Adrenal gland (tissue), 12 donors: ENCODE measurements around the gene FGGY. TPM values are rescaled to one million over a fixed set of nuclear protein-coding genes. Genes with fewer than 3 reads are reported as not detected.
A peak's percentile ranks its signal among the peaks of the same experiment; 100 is the strongest.

Source experiments
- DNase-seq, 7 donors: peaks; one replicate each; pipeline ENCODE4 v3.0.0-alpha.2; 2019 to 2020
- H3K27ac ChIP-seq, 5 donors: fragments of 200-600 bp; sonication (generic) in 4 of 5; 1 replicate in 3 of 5; 2 replicates in 2 of 5; pipeline versions ENCODE4 v1.5.1 to v1.8.0; 2016 to 2020; ENCODE audit warnings: mild to moderate bottlenecking in 1 of 5
- H3K27me3 ChIP-seq: fragments of 200-600 bp; 2 replicates; pipeline ENCODE4 v1.8.0; 2021
- H3K36me3 ChIP-seq, 2 donors: fragments of 200-600 bp; replicated peaks in 1 of 2; 1 replicate in 1 of 2; 2 replicates in 1 of 2; pipeline versions ENCODE4 v1.5.1 to v1.8.0; 2018 to 2022
- H3K4me1 ChIP-seq, 2 donors: fragments of 200-600 bp; replicated peaks in 1 of 2; 1 replicate in 1 of 2; 2 replicates in 1 of 2; pipeline versions ENCODE4 v1.5.1 to v1.8.0; 2018 to 2021
- H3K4me3 ChIP-seq, 4 donors: fragments of 200-600 bp; sonication (generic) in 3 of 4; one replicate each; pipeline ENCODE4 v1.5.1; 2016 to 2018
- H3K9me3 ChIP-seq, 3 donors: fragments of 200-600 bp; sonication (generic) in 1 of 3; replicated peaks in 1 of 3; 1 replicate in 2 of 3; 2 replicates in 1 of 3; pipeline versions ENCODE4 v1.5.1 to v1.8.0; 2016 to 2021
- POLR2A ChIP-seq, 2 donors: fragments of 450-650 bp; IDR thresholded peaks; one replicate each; pipeline ENCODE4 v1.6.1; 2017; ENCODE audit warnings: antibody characterized with exemption in 2 of 2, mild to moderate bottlenecking in 2 of 2, moderate library complexity in 1 of 2
- WGBS, 4 donors: extraction: QIAGEN DNeasy Blood & Tissue Kit in 2 of 4; methylation state at CpG; one replicate each; pipeline versions ENCODE4 v1.1.5 to v1.1.7; 2013 to 2017; 5-methylcytosine and 5-hydroxymethylcytosine counted together
- intact Hi-C, 2 donors: fragments of 100-400 bp; cut with DNase I; formaldehyde crosslinking; loops; one replicate each; pipeline versions ENCODE4 v1.14.1 to v1.15.0; 2022 to 2023
- polyA plus RNA-seq, 3 donors: library from polyadenylated mRNA; stranded (reverse); fragments of 200-250 nt in 2 of 3; fragments of 350-450 nt in 1 of 3; fragmentation: Illumina TruSeq in 1 of 3; extraction: RNeasy Lipid Tissue Mini Kit (QIAGEN cat#74804) in 1 of 3; gene quantifications; one replicate each; pipeline ENCODE4 v1.2.3, GENCODE V29; 2013 to 2014
- total RNA-seq, 9 donors: library from RNA; depleted of rRNA in 4 of 9; stranded (reverse); fragments of >200 nt in 4 of 9; fragments of 120-200 nt in 1 of 9; fragmentation: NEBNext Ultra II Directional in 1 of 9; extraction: Animal tissue kit (Norgen Biotek cat#: 25700) in 1 of 9; gene quantifications; one replicate each; pipeline versions ENCODE4 v1.1.0 to v1.2.4, GENCODE V29; 2013 to 2023
- TF ChIP-seq, protein P1 (sequence below), 6 experiments: fragments of 450-650 bp in 4 of 6; fragments of 200-600 bp in 2 of 6; sonication (generic) in 1 of 6; IDR thresholded peaks; 1 replicate in 5 of 6; 2 replicates in 1 of 6; pipeline versions ENCODE4 v1.5.1 to v1.8.0; 2016 to 2021; ENCODE audit warnings: antibody characterized with exemption in 6 of 6, mild to moderate bottlenecking in 2 of 6, moderate library complexity in 1 of 6
- donor health status: healthy with polysubstance abuse.
- donor health status: Bipolar disorder and iron deficiency.
- donor health status: DM: yes; HTN: yes; CAD: no.
- donor health status: DM: no; HTN: no; CAD: no.
- donor health status: DM: no; HTN: no; CAD: no.
- donor health status: DM: yes; HTN: yes; CAD: no.

FGGY gene
- total and polyA plus RNA-seq, 12 donors, result 7.4 to 75.5 (median 35.0) TPM

DNA sequence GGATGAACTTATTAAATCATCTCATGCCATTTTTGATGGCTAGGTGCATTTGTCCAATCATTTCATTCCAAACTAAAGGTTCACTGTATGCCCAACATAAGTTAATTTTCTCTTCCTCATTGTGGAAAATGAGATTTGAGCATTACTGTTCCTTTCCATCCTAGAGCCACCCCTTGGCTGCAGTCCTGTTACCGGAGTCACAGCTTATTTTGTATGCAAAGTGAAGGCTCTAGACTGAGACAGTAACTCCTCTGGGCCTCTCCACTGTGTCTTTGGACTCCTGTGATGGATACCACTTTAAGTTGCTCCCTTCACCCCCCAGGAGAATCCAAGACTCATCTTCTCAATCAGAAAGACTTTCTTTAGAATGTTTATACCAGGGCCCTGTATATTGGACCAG is 59.7 kb downstream of the FGGY start:
- no peak overlapping the region for H3K4me3 ChIP-seq
- no peaks in the 10 kb centered on the region for H3K9me3 ChIP-seq
- 83 to 96% (median 93%) methylated on average over 1 of the region's 1 CpG for WGBS, 4 donors
- peaks cover 12 to 33% of the 10 kb centered on the region in 2 donors for H3K4me1 ChIP-seq
- H3K27ac ChIP-seq, result no peak overlapping the region
- intact Hi-C loops, result no loop called here
- TF ChIP-seq POLR2A (IDR thresholded peaks at IDR 0.05), result no peak
- TF ChIP-seq, protein P1, sequence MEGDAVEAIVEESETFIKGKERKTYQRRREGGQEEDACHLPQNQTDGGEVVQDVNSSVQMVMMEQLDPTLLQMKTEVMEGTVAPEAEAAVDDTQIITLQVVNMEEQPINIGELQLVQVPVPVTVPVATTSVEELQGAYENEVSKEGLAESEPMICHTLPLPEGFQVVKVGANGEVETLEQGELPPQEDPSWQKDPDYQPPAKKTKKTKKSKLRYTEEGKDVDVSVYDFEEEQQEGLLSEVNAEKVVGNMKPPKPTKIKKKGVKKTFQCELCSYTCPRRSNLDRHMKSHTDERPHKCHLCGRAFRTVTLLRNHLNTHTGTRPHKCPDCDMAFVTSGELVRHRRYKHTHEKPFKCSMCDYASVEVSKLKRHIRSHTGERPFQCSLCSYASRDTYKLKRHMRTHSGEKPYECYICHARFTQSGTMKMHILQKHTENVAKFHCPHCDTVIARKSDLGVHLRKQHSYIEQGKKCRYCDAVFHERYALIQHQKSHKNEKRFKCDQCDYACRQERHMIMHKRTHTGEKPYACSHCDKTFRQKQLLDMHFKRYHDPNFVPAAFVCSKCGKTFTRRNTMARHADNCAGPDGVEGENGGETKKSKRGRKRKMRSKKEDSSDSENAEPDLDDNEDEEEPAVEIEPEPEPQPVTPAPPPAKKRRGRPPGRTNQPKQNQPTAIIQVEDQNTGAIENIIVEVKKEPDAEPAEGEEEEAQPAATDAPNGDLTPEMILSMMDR (IDR thresholded peaks at IDR 0.05), result no peak
- H3K36me3 ChIP-seq, result no peaks in the 10 kb centered on the region
- DNase-seq, result no peak
- no peaks in the 10 kb centered on the region for H3K27me3 ChIP-seq

DNA sequence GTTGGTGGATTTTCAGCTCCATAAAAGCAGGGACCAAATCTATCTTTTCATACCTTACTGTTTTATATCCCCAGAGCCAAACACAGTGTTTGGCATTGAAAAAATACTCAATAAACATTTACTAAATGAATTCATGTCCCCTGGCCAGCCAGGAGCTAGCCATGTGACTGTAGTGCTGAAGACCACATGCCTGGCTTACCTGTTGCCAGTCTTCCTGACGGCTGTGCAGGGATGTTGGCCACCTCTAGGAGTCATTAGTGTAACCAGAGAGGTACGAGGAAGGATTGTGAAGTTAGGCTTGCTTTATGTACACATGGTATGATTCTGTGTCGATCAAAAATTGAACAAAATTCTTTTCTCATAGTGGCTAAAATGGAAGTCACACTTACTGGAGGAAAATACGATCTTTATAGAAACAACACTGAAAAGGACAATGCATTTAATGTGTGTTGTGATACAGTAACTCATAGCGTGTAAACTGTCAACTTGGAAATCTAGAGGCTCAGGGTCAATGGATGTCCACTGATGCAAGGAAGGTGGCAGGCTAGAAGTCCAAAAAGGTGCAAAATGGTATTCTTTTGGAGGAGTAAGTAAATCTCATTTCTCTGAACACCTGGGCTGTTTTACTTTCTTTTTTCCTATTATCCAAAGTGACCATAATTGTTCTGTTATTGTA is 60.9 kb downstream of the FGGY start:
- Histone ChIP-seq H3K36me3 (no peaks in the 10 kb centered on the region), H3K4me3 (no peak overlapping the region), H3K27me3 (no peaks in the 10 kb centered on the region), H3K9me3 (no peaks in the 10 kb centered on the region), H3K4me1 (peaks cover 12 to 29% of the 10 kb centered on the region in 2 donors), H3K27ac (no peak overlapping the region)
- intact Hi-C loops, result no loop called here
- TF ChIP-seq, protein P1 (IDR thresholded peaks at IDR 0.05), result no peak
- no peak for TF ChIP-seq POLR2A (IDR thresholded peaks at IDR 0.05)
- 95 to 98% (median 96%) methylated on average over 5 of the region's 5 CpGs for WGBS, 4 donors
- DNase-seq, result no peak

DNA sequence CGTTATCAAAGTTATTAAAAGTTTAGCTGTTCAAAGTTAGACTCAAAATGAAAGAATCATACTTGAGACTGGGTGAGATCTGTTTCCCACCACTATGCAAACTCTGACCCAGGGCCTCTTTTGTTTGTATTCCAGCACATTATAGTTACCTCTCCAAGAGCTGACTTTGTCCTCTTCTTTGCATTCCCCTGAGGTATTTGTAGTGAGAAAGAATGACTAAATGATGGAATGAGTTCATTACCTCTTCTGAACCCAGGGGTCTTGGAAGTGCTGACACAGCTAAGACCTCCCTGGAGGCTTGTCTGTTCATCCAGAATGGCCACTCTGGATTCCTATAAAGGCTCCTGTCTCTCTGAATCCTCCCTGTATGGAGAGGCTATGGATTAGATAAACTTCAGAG is 62.4 kb downstream of the FGGY start:
- Histone ChIP-seq H3K36me3 (no peaks in the 10 kb centered on the region), H3K4me1 (peaks cover 9 to 26% of the 10 kb centered on the region in 2 donors), H3K27me3 (no peaks in the 10 kb centered on the region), H3K4me3 (no peak overlapping the region), H3K9me3 (no peaks in the 10 kb centered on the region), H3K27ac (no peak overlapping the region)
- TF ChIP-seq, protein P1 (IDR thresholded peaks at IDR 0.05), result no peak
- no peak for TF ChIP-seq POLR2A (IDR thresholded peaks at IDR 0.05)
- no peak for DNase-seq
- WGBS, 4 donors, result 84 to 94% (median 88%) methylated on average over 1 of the region's 1 CpG
- intact Hi-C loops, result no loop called here

DNA sequence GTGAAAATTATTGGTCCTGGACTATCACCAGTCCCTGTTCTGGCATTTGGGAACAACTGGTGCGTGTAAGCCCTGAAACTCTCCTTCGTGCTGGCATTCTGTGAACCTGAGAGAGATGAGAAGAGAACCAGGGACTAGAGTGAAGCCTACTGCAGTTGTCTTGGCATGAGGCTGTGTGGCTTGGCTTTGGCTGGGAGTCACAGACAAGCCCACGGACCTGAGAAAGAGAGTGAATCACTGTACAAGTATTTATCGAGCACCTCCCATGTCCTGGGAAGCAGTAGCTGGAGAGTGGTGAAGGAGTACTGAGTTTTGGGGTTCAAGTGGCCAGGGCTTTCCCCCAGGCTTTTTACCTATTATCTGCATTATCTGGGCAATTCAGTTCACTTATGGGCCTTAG is 63.3 kb downstream of the FGGY start:
- intact Hi-C loops, result loop anchor here in 1 of 2 donors (10.0 kb wide), 1 partner anchor 335 kb away; no protein-coding TSS in a partner anchor
- H3K4me3 ChIP-seq, result no peak overlapping the region
- no peaks in the 10 kb centered on the region for H3K9me3 ChIP-seq
- TF ChIP-seq, protein P1 (IDR thresholded peaks at IDR 0.05), result no peak
- no peak for TF ChIP-seq POLR2A (IDR thresholded peaks at IDR 0.05)
- H3K27ac ChIP-seq, result no peak overlapping the region
- peaks cover 11 to 18% of the 10 kb centered on the region in 2 donors for H3K4me1 ChIP-seq
- H3K27me3 ChIP-seq, result no peaks in the 10 kb centered on the region
- H3K36me3 ChIP-seq, result no peaks in the 10 kb centered on the region
- DNase-seq, result peak in 6 of 7 donors; percentile 40 to 70 (median 66)
- 69 to 83% (median 75%) methylated on average over 4 of the region's 4 CpGs for WGBS, 4 donors
